ENCODE data around the gene GBP2.
"Not testable (repeated sequence)": the region's sequence is repeated elsewhere in the genome, so short reads cannot be mapped to it uniquely, and the experiment has no call there.

GBP2 gene, protein sequence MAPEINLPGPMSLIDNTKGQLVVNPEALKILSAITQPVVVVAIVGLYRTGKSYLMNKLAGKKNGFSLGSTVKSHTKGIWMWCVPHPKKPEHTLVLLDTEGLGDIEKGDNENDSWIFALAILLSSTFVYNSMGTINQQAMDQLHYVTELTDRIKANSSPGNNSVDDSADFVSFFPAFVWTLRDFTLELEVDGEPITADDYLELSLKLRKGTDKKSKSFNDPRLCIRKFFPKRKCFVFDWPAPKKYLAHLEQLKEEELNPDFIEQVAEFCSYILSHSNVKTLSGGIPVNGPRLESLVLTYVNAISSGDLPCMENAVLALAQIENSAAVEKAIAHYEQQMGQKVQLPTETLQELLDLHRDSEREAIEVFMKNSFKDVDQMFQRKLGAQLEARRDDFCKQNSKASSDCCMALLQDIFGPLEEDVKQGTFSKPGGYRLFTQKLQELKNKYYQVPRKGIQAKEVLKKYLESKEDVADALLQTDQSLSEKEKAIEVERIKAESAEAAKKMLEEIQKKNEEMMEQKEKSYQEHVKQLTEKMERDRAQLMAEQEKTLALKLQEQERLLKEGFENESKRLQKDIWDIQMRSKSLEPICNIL

GRCh38 chr1:89125913-89126580, at the start of gene GBP2:
GBP2 (minus strand) TSS chr1:89126114; CDS start chr1:89121966, 4,148 bp downstream.
- no peak for DNase-seq

DNA sequence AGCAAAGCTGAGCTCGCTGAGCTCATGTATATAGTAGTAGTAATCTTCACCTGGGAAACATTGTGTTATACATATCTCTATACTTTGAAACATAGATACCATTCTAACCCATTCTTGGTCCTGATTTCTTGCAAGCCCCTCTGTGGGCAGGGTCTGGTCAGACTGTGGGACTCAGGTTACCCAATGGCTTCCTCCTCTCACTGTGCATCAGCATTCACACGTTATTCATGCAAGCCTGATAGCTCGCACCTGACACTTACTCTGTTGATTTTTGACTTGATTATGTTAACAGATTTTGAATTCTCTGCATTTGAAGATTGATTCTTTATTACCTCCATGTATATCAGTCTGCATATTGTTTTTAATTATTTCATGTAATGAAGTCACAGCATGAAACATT, 48.6 kb upstream of the GBP2 start:
- DNase-seq = no peak

DNA sequence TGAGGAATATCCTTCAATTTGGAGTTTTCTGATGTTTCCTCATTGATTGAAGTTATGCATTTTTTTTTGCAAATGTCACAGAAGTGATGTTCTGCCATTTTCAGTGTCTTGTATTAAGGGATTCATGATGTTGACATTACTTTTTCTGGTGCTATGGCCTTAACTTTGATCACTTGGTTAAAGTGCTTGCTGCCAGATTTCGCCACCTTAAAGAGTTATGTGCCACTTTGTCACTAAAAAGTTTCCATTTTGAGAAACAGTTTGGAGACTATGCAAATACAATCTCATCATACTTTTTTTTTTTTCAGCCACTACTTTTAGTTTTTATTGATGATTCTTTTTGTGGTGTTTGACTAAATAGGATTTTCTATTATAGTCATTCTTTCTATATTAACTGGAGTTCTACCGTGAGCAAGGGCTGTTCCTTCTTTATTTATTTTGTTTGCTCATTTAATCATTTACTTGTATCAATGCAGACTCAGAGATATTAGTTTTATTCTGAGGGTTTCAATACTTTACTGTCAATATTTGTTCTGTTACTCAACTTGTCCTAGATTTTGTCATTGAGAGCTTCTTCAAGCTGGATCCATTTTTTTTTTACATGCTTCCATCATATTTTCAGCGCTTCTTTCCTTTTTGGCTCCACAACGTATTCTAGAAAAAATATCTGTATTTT, 46.7 kb upstream of the GBP2 start:
- no peak for DNase-seq

DNA sequence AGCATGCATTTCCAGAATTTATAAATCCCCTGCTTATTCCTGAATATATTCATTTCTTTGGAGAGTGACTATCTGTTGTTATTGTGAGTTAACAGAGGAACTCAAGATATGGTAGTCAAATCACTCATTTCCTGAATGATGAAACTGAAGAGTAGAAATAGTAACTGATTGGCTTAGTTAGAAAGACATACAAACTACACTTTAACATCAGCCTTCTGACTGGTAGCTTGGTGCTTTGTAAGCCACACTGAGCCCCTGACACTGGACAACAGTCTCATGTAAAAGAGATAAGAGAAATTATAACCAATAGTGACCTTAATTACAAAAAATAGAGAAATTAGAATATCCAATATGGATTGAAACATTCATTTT, 45.1 kb upstream of the GBP2 start:
- no peak for DNase-seq

- no peak for DNase-seq
Observed at GRCh38 chr1:89170170-89171066, 44.5 kb upstream of the GBP2 start.

DNA sequence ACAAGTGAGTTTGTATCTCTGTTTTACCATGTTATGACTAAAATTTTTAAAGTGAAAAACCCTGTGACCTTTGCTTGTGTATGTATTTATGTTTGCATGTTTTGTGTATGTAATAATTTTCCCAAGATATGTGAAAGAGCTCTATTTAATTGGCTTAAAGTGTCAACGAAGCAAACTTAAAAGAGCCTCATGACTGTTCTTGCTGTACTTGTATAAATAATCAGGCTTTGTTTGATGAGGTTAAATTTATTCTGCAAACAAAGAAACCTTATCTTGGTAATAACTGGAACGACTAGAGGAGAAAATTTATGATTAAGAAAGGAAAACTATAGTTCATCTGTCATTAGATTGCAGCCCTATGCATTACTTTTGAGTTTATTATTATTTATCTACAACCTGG, 43.3 kb upstream of the GBP2 start:
- DNase-seq = no peak

DNA sequence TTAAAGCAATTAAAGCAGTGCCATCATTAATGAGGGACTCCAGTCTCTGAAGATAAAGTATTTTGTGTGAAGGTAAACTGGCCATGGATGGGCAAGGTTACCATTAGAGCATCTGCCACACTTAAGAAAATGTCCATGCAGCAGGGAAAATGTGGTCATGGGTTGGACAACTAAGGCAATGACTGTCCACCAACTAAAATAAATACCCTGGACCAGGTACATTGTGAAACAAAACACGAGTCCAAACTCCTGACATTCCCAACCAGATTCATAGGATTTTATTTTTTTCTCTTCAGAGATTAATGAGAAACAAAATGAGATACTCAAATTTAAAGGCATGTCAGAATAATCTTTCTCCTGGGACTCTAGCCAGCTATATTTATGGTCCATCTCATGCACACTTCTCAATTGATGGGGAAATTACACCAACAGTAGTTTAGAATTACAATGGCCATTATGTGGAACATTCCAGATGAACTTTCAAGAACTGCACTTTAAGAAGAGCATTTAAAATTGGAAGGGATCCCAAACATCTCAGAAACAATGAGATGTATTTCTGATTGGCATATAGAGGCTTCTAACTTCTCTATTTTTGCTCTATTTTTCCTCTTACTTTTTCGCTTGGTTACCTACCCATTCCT, 41.8 kb upstream of the GBP2 start:
- no peak for DNase-seq

DNA sequence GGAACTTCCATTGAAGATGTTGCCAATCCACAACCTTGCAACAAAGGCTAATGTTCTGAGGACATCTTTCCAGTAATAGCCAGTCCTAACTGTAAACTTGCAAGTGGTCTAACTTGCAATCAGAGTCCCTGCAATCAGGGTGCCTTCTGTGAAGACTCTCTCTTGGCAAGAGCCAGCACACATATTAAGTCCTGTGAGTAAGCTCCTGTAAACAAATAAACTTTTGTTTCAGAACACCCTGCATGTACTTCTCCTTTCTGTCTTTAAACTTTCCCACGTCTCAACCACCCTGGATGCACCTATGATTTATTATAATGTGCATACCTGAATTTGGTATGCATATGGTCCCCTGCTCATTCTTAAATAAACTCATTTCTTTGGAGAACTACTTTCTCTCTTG, 40.8 kb upstream of the GBP2 start:
- no peak for DNase-seq

DNA sequence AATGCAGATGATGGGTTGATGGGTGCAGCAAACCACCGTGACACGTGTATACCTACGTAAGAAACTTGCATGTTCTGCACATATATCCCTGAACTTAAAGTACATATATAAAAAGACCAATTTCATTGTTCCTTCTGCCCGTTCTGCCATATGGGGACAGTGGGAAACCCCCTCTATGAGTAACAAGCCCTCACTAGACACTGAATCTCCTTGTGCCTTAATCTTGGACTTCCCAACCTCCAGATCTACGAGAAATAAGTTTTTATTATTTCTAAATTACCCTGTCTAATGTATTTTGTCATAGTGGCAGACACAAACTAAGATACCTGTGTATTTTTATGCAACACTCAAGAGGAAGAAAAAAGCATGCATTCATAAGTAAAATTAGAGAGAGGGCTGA, 39.9 kb upstream of the GBP2 start:
- DNase-seq = no peak

DNA sequence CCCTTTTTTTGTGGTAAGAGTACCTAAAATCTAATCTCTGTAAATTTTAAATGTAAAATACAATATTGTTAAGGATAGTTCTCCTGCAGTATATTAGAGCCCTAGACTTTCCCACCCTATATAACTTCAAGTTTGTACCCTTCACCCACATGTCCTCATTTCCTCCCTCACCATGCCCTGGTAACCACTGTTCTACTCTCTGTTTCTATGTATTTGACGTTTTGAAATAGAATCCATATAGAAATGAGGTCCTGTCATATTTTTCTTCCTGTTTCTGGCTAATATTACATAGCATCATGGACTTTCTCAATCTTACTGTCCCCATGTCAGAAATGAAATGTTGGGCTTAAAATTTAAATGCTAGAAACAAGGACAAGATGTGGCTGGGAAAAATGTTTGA, 25.1 kb upstream of the GBP2 start:
- no peak for DNase-seq

DNA sequence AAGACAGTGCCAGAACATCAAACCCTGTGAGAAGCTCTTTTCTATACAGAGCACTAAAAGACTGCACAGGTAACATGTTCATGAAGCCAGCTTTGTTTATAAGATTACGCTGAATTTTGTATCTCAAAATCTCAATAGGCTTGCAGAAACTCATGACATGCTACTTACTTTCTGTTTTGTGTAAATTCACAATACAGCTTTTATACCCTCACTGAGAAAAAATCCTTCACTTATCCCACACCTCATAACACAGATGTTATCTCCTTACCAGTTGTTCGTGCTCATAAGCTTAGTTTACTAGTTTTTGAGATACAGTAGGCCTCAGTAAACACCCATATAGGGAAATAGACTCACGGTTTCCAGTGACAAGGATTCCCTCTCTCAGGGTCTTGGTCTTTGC, 24.1 kb upstream of the GBP2 start:
- DNase-seq = no peak

GRCh38 chr1:89149229-89149628, 23.3 kb upstream of the GBP2 start:
- DNase-seq = no peak

DNA sequence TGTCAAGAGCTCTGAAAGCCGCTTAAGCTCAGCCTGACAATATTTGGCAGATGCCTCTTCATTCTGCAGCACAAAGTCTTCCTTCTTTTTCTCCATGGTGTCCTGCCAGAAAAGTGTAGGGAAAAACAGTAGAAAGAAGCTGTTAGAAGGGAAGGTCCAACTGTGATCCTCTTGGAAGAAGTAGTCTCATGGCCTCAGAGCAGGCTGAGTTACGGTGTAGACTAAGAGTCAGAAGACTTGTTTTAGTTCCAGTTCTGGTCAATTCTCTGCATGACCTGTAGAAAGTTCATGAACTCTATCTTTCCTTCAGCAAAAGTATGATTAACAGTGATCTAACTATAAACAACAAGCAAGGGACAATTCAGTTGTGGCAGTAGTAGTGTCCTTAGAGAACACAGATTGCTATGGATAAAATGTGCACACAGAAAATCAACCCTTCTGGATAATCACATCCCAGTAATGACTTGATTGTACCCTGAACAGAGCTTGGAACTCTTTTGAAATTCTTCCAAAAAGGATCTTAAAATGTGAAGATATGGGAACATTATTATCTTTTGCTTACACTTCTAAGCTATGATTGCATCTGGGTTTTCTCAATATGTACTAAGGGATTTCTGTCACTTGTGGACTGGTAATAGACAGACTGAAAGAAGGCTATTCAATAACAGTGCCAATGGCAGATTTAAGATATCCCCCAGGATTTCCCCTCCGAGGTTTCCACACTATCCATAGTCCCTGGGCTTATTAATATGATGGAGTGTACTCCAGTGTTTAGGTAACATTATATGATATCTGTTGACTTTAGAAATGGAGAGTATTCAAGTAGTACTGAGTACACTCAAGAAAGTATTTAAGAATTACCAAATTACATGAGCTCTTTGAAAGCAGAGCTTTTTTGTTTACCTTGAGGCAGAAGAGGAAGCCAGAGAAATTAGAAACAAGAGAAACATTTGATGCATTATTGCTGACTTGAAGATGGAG, 22.1 kb upstream of the GBP2 start:
- DNase-seq = no peak

DNA sequence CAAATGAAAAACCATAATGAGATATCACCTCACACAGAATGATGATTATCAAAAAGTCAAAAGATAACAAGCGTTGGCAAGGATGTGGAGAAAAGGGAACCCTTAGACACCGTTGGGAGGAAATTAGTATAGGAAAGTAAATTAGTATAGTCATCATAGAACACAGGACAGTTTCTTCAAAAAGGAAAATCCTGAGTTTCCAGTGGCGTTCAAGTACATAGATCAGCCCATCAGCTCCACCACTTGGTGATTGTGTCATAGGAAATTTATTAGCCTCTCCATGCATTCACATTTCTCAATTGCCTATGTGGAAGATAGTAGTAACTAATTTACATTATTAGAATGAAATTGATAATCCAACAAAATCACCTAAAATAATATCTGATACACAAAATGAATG, 20.8 kb upstream of the GBP2 start:
- DNase-seq = no peak

DNA sequence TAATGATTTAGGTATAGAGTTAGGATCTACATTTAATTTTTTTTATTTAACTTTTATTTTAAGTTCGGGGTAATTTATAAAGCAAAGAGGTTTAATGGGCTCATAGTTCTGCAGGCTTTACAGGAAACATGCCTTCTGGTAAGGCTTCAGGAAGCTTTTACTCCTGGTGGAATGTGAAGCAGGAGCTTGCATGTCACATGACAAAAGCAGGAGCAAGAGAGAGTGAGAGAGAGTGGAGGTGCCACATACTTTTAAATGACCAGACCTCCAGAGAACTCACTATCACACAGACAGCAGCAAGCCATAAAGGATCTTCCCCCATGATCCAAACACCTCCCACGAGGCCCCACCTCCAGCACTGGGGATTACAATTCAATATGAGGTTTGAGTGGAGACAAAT, 17.6 kb upstream of the GBP2 start:
- no peak for DNase-seq

- DNase-seq = no peak
Observed at GRCh38 chr1:89142160-89142559, 16.2 kb upstream of the GBP2 start.

GRCh38 chr1:89133747-89134146, 7.8 kb upstream of the GBP2 start:
- DNase-seq = no peak

GRCh38 chr1:89130716-89131115, 4.8 kb upstream of the GBP2 start:
- DNase-seq = no peak

- no peak for DNase-seq
Observed at GRCh38 chr1:89129911-89130310, 4.0 kb upstream of the GBP2 start.

- DNase-seq = not testable (repeated sequence)
Observed at GRCh38 chr1:89128003-89128458, 2.1 kb upstream of the GBP2 start.
